Neuron (in vitro differentiated cells): Measurements from ENCODE around the gene PBRM1.

Experiments used
- H2AFZ ChIP-seq: one replicate; pipeline ENCODE4 v1.6.1; 2013; ENCODE audit warnings: low read depth, mild to moderate bottlenecking, inconsistent platforms, low read length, moderate library complexity
- H3K27me3 ChIP-seq: one replicate; pipeline ENCODE4 v1.6.1; 2013; ENCODE audit warnings: low read length; ENCODE audit not compliant: insufficient read depth
- H3K36me3 ChIP-seq: one replicate; pipeline ENCODE4 v1.6.1; 2013; ENCODE audit warnings: low read length; ENCODE audit not compliant: insufficient read depth
- H3K4me1 ChIP-seq: one replicate; pipeline ENCODE4 v1.6.1; 2013; ENCODE audit warnings: low read length; ENCODE audit not compliant: insufficient read depth
- H3K4me3 ChIP-seq: 2 replicates; pipeline ENCODE4 v1.5.1; 2013; ENCODE audit warnings: mild to moderate bottlenecking, low read length, moderate library complexity
- H3K9me3 ChIP-seq: one replicate; pipeline ENCODE4 v1.6.1; 2013; ENCODE audit warnings: low read length

The PBRM1 gene

DNA sequence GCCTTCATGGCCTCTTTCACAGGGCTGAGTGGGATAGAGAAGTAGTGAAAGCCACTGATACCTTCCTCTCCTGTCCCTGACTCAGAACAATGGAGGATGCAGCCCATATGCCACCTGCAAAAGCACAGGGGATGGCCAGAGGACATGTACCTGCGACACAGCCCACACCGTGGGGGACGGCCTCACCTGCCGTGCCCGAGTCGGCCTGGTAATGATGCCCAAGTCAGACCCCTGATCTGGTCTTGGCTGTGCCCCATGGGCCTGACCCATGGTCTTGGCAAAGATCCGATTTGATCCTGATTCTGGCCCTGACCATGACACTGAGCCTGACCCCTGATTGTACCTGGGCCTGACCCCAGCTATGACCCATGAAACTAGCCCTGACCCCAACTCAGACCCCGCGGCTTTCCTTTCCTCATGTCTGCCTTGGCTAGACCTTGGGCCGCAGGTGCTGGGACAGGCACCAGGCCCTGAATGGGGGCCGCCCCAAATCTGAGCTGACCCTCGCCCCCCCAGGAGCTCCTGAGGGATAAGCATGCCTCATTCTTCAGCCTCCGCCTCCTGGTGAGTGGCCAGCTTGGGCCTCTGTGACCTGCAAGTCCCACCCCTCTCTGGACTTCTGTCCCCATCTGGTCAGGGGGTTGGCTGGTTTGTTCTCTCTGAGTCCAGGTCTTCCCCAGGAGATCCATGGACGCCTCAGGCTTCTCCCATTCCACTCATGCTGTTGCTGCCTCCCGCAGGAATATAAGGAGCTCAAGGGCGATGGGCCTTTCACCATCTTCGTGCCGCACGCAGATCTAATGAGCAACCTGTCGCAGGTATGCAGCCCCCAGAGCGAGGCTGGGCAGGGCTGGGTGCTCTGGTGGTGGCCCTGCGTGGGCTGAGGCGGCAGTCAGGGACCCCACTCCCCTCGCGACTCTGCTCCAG is 167.7 kb downstream of the PBRM1 start:
- Histone ChIP-seq H3K4me3 (no peak overlapping the region), H3K4me1 (no peaks in the 10 kb centered on the region), H3K36me3 (no peaks in the 10 kb centered on the region), H3K9me3 (no peaks in the 10 kb centered on the region), H2AFZ (no peak overlapping the region), H3K27me3 (peaks cover 18% of the 10 kb centered on the region)

DNA sequence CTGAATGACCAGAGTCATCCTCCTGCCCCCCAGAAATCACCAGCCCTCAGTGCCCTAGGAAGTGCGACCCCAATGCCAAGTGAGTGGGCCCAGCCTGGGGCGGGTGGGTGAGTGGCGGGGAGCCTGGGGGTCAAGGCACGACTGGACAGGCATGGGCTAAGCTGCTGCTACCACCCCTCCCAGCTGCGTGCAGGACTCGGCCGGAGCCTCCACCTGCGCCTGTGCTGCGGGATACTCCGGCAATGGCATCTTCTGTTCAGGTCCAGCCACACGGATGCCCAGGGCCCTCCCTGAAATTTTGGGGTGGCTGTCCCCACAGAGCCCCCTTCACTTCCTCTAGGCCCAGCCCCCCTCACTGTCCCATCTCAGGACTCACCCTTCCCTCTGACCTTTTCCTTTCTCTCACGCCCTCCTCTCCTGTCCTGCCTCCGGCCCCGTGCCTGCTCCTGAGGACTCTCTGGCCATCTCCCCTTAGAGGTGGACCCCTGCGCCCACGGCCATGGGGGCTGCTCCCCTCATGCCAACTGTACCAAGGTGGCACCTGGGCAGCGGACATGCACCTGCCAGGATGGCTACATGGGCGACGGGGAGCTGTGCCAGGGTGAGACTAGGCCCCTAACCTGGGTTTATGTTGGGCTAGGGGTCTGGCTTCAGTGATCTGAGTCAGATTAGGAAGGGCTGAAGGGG is 169.1 kb downstream of the PBRM1 start:
- H3K36me3 ChIP-seq: no peaks in the 10 kb centered on the region
- H3K9me3 ChIP-seq: no peaks in the 10 kb centered on the region
- no peak overlapping the region for H3K4me3 ChIP-seq
- H3K4me1 ChIP-seq: no peaks in the 10 kb centered on the region
- H3K27me3 ChIP-seq: peaks cover 24% of the 10 kb centered on the region
- H2AFZ ChIP-seq: no peak overlapping the region

DNA sequence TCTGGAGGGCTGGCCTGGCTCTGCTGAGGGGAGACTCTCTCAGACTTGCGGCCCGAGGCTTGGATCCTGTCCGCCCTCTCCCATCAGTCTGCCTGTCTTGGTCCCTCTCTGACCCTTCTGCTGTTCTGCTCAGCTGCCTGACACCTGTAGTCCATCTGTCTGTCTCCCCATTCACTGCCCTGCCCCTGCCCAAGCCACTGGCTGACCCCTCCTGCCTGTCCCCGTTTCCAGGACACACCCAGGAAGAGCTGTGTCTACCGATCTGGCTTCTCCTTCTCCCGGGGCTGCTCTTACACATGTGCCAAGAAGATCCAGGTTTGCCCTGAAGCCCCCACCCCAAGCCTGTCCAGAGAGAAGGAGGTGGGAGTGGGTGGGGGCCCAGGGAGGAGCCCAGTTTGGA is 170.5 kb downstream of the PBRM1 start:
- H3K4me3 ChIP-seq: no peak overlapping the region
- no peaks in the 10 kb centered on the region for H3K36me3 ChIP-seq
- no peaks in the 10 kb centered on the region for H3K9me3 ChIP-seq
- H3K4me1 ChIP-seq: no peaks in the 10 kb centered on the region
- H3K27me3 ChIP-seq: peaks cover 33% of the 10 kb centered on the region
- H2AFZ ChIP-seq: no peak overlapping the region

- Histone ChIP-seq H3K36me3 (no peaks in the 10 kb centered on the region), H3K9me3 (no peaks in the 10 kb centered on the region), H3K4me1 (no peaks in the 10 kb centered on the region), H3K27me3 (peaks cover 33% of the 10 kb centered on the region), H2AFZ (no peak overlapping the region), H3K4me3 (no peak overlapping the region)
These were observed 171.1 kb downstream of the PBRM1 start for GRCh38 chr3:52514576-52514975.

GRCh38 chr3:52513281-52513680 is 172.4 kb downstream of the PBRM1 start:
- no peaks in the 10 kb centered on the region for H3K4me1 ChIP-seq
- no peak overlapping the region for H2AFZ ChIP-seq
- no peaks in the 10 kb centered on the region for H3K9me3 ChIP-seq
- H3K27me3 ChIP-seq: peaks cover 33% of the 10 kb centered on the region
- no peaks in the 10 kb centered on the region for H3K36me3 ChIP-seq
- H3K4me3 ChIP-seq: no peak overlapping the region

DNA sequence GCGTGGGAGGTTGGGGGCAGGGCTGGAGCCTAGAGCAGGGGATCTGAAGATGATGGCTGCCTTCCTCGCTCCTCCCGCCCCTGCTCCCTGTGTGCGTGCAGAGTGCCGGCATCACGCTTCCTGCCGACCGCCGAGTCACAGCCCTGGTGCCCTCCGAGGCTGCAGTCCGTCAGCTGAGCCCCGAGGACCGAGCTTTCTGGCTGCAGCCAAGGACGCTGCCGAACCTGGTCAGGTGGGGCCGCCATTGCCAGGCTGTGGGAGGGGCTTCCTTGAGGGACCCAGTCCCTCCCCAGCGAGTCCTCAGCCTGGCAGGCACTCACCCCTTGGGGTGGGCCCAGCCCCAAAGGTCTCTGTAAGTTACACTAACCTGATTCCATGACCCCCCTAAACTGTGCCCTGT is 173.0 kb downstream of the PBRM1 start:
- Histone ChIP-seq H3K27me3 (peaks cover 33% of the 10 kb centered on the region), H2AFZ (no peak overlapping the region), H3K9me3 (no peaks in the 10 kb centered on the region), H3K4me1 (no peaks in the 10 kb centered on the region), H3K36me3 (no peaks in the 10 kb centered on the region), H3K4me3 (no peak overlapping the region)

GRCh38 chr3:52512105-52512504 is 173.6 kb downstream of the PBRM1 start:
- H3K9me3 ChIP-seq: no peaks in the 10 kb centered on the region
- H3K36me3 ChIP-seq: no peaks in the 10 kb centered on the region
- peaks cover 33% of the 10 kb centered on the region for H3K27me3 ChIP-seq
- H3K4me3 ChIP-seq: no peak overlapping the region
- no peaks in the 10 kb centered on the region for H3K4me1 ChIP-seq
- no peak overlapping the region for H2AFZ ChIP-seq

- Histone ChIP-seq H3K4me3 (no peak overlapping the region), H3K9me3 (no peaks in the 10 kb centered on the region), H3K27me3 (peaks cover 33% of the 10 kb centered on the region), H2AFZ (no peak overlapping the region), H3K36me3 (no peaks in the 10 kb centered on the region), H3K4me1 (no peaks in the 10 kb centered on the region)
These were observed 174.2 kb downstream of the PBRM1 start for GRCh38 chr3:52511509-52511908.

DNA sequence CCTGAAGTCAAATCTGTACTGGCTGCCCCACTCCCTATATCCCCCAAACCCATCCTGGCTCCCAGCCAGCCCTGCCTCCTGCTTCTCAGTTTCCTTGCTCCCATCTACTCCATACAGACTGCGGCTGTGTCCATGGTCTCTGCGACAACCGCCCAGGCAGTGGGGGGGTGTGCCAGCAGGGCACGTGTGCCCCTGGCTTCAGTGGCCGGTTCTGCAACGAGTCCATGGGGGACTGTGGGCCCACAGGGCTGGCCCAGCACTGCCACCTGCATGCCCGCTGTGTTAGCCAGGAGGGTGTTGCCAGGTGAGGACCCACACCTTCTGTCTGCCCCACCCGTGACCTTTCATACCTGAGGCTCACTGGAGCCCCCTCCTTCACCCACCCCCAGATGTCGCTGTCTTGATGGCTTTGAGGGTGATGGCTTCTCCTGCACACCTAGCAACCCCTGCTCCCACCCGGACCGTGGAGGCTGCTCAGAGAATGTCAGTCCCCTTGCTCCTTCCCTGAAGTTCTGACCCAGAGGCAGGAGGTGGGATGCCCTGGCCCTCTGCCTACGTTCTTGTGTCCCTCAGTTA is 175.9 kb downstream of the PBRM1 start:
- Histone ChIP-seq H3K27me3 (peaks cover 30% of the 10 kb centered on the region), H2AFZ (no peak overlapping the region), H3K9me3 (no peaks in the 10 kb centered on the region), H3K4me3 (no peak overlapping the region), H3K4me1 (no peaks in the 10 kb centered on the region), H3K36me3 (no peaks in the 10 kb centered on the region)

GRCh38 chr3:52507359-52507758 is 178.4 kb downstream of the PBRM1 start:
- H2AFZ ChIP-seq: no peak overlapping the region
- H3K4me3 ChIP-seq: no peak overlapping the region
- H3K36me3 ChIP-seq: no peaks in the 10 kb centered on the region
- H3K27me3 ChIP-seq: peaks cover 13% of the 10 kb centered on the region
- H3K9me3 ChIP-seq: no peaks in the 10 kb centered on the region
- no peaks in the 10 kb centered on the region for H3K4me1 ChIP-seq

DNA sequence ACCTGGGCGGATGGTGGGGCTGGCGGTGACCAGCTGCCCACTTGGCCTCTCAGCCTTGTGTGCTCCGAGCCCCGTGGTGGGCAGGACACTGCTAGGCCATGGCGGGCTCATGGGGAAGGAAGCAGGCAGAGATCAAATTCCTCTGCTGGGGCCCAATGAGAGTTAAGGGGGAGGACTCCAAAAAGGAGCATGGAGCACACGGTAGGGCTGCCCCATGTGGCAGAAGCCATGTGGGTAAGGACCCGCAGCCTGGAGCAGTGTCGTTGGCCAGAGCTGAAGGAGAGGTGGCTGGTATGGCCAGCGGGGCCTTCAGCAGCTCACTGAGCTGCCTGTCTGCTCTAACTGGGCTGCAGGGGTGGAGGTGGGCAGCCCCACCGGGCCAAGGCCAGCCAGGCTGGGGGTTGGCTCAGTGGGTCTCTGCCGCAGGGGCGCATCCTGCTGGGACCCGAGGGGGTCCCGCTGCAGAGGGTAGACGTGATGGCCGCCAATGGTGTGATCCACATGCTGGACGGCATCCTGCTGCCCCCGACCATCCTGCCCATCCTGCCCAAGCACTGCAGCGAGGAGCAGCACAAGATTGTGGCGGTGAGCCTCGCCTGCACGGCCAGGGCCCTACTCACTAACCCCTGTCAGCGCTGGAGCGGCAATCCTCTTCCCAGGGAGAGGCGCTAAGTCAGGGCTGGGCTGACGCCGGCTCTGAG is 179.3 kb downstream of the PBRM1 start:
- Histone ChIP-seq H3K9me3 (no peaks in the 10 kb centered on the region), H3K4me1 (no peaks in the 10 kb centered on the region), H2AFZ (no peak overlapping the region), H3K27me3 (peaks cover 7% of the 10 kb centered on the region), H3K4me3 (no peak overlapping the region), H3K36me3 (no peaks in the 10 kb centered on the region)

DNA sequence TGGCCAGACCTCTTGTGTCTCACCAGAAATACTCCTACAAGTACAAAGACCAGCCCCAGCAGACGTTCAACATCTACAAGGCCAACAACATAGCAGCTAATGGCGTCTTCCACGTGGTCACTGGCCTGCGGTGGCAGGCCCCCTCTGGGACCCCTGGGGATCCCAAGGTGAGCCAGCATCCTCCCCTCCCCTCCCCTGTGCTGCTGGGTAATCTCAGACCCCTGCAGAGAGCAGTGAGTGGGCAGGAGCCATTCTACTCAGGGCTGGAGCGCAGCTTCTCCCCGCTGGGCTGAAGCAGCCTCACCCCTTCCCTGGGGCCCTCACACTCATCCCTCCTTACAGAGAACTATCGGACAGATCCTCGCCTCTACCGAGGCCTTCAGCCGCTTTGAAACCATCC is 180.7 kb downstream of the PBRM1 start:
- Histone ChIP-seq H3K4me3 (no peak overlapping the region), H2AFZ (no peak overlapping the region), H3K36me3 (no peaks in the 10 kb centered on the region), H3K9me3 (no peaks in the 10 kb centered on the region), H3K4me1 (no peaks in the 10 kb centered on the region), H3K27me3 (no peaks in the 10 kb centered on the region)
